ENCODE data around the gene C4B.
"Not testable (repeated sequence)": the region's sequence is repeated elsewhere in the genome, so short reads cannot be mapped to it uniquely, and the experiment has no call there.

The C4B gene

GRCh38 chr6:32014547-32014946 is at the start of gene C4B:
Gene C4B, plus strand, starts transcription at chr6:32014795. Its CDS starts 51 bp downstream, at chr6:32014846.
- DNase-seq, result not testable (repeated sequence)

DNA sequence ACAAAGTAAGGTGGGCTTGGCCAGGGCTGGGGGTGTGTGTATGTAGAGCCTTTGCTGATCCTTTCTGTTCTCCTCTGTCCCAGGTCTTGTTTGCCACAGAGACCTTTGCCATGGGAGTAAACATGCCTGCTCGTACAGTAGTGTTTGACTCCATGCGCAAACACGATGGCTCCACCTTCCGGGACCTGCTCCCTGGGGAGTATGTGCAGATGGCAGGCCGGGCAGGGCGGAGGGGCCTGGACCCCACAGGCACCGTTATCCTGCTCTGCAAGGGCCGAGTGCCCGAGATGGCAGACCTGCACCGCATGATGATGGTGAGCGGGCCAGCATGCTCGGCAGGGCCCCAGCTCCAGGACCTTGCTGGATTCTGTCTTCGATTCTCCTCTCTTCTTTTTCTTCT is 48.9 kb upstream of the C4B start:
- no peak for DNase-seq

DNA sequence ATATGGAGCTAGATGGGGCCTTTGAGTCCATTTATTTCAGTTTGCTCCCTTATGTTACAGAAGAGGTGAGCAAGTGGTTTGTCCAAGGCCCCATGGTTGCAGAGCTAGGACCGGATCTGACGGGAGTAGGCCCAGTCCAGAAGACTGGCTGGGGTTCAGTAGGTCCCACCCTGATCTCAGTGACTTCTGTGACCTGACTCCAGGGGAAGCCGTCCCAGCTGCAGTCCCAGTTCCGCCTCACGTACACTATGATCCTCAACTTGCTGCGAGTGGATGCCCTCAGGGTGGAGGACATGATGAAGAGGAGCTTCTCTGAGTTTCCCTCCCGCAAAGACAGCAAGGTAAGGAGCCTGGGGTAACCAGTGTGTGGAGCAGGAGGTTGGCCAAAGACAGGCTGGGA is 48.1 kb upstream of the C4B start:
- no peak for DNase-seq

DNA sequence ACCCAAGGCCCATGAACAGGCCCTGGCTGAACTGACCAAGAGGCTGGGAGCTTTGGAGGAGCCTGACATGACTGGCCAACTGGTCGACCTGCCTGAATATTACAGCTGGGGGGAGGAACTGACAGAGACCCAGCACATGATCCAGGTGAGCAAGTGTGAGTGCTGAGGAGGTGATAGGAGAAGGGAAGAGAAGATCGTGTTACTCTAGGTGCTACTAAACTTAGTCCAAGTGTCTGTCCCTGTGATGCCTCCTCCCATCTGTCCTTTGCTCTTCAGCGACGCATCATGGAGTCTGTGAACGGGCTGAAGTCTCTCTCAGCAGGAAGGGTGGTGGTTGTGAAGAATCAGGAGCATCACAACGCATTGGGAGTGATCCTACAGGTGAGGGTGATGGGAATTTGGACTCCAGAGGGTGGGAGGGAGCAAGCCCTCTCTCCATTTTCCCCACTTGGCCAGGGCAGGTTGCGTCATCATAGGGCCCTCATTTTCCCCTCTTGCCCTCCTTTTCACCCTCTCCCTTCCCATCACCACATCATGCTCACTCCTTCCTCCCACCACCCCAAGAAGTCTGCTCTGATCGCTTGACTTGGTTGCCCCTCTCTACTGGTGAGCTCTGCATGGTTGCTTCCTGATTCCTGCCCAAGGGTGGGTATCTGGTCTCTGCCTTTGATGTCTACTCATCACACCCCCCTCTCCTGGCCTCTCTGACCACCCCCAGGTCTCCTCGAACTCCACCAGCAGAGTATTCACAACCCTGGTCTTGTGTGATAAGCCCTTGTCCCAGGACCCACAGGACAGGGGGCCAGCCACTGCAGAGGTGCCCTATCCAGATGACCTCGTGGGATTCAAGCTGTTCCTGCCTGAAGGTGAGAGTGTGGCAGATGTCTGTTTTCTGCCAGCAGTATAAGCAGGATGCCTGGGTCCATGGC is 47.3 kb upstream of the C4B start:
- no peak for DNase-seq

GRCh38 chr6:31967926-31968320 is 46.7 kb upstream of the C4B start:
- DNase-seq, result no peak

DNA sequence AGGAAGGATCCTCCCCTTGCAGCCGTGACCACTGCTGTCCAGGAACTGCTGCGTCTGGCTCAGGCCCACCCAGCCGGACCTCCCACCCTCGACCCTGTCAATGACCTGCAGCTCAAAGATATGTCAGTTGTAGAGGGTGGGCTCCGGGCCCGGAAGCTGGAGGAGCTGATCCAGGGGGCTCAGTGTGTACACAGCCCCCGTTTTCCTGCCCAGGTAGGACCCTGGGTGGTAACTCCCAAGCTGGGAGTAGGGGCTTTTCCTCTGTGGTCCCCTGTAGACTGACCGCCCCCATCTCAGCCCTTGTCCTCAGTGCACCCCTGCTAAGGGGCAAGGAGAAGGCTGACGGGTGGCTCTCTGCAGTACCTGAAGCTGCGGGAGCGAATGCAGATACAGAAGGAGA is 46.3 kb upstream of the C4B start:
- no peak for DNase-seq

DNA sequence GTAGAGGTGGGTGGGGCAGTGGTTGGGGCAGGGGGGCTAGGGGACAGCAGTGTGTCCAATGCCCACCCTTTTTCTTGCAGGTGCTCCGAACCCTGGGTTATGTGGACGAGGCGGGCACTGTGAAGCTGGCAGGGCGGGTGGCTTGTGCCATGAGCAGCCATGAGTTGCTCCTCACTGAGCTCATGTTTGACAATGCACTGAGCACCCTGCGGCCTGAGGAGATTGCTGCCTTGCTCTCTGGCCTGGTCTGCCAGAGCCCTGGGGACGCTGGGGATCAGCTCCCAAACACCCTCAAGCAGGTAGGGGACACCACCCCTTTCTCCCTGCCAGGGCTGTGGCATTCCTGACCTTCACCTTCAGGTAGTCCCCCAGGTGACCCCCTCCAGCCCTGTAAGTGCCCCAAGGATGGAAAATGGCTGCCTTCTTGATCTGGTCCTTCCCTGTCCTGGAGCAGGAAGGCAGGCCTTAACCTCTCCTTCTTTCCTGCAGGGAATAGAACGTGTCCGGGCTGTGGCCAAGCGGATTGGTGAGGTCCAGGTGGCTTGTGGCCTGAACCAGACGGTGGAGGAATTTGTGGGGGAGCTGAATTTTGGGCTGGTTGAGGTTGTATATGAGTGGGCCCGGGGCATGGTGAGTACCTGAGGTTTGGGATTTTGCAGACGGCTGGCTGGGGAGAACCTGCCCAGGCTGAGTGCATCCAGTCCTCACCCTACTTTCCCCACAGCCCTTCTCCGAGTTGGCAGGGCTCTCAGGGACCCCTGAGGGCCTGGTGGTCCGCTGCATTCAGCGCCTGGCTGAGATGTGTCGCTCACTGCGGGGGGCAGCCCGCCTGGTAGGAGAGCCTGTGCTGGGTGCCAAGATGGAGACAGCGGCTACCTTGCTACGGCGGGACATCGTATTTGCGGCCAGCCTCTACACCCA is 45.5 kb upstream of the C4B start:
- no peak for DNase-seq

GRCh38 chr6:31969712-31970603 is 44.6 kb upstream of the C4B start:
- DNase-seq, result no peak

GRCh38 chr6:31970604-31971271 is 43.9 kb upstream of the C4B start:
- DNase-seq, result no peak

DNA sequence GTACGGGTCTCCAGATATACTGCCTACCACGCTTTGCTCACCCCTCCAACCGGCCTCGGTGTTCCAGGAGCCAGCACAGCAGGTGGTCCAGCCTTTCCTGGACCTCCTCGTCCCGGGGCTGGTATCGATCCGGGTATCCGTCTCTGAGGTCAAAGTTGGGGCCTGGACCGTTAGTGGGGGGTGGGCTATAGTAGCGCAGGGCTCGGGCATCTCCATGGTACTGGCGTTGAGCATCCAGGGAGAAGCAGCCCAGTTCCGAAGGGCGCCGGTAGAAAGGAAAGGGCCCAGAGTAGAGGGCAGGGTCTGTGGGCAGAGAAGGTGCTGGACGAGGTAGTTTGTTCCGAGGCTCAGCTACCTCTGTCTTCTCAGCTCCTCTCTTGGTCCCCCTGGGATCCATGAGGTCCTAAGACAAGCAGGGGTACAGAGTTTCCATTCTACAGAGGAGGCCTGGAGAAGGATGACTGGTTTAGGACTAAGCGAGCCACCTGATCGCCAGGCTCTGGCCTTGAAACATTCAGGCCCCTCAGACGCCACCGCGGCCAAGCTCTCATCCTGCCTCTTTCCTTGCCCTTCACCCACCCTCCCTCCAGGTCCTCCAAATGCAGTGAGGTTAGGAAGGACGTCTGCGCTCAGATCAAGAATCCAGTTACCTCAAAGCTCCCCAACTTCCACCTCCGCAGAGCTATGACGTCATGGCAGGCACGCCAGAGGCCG is 43.2 kb upstream of the C4B start:
- no peak for DNase-seq

DNA sequence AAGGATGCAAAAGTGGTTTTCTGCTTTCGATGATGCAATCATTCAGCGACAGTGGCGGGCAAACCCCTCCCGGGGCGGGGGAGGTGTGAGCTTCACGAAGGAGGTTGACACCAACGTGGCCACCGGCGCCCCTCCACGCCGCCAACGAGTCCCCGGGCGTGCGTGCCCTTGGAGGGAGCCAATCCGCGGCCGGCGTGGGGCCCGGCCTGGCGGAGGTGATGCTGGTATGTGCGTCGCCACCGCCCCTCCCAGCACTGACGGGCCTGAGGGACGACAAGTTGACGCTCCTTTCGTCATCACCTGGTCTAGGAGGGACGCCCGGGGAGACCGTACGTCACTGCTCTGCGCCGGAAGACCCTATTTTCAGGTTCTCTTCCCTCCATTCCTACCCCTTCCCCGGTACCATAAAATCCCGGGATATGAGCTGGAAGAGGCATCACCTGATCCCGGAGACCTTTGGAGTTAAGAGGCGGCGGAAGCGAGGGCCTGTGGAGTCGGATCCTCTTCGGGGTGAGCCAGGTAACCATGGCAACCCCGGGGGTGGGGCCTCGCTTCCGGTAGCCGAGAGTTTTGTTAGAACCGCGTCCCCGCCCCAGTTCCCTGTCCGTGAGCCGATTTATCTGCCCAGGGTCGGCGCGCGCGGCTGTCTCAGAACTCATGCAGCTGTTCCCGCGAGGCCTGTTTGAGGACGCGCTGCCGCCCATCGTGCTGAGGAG is 42.4 kb upstream of the C4B start, which contains the start of gene DXO:
Gene DXO, minus strand, starts transcription at position 146 of the 716 bp plus-strand sequence. CDS start 463 bp downstream, outside the sequence.
- DNase-seq, result peak; percentile 89 to 99

DNA sequence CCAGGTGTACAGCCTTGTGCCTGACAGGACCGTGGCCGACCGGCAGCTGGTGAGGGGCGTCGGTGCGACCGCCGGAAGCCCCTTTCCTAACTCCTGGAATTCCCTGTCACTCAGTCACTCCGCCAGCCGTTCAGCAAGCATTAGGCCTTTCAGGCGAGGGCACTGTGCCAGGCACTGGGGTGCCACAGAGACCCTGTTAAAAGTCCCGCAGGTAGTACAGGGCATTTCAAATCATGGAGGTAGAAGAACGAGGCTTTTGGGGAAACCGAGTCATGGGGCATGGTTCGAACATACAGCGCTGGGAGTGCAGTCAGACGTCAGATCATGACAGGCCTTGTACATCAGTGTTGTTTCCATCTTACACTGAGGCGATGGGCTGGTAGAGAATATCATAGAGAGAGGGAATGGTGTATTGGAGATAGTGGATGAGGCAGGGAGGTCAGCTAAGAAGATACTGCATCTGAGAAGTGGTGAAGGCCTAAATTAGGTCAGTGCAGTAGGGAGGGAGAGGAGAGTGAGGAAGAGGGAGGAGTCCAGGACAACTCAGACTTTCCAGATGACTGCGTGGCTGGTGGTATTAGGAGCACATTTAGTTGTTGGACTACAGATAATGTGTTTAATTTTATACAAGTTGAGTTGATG is 41.8 kb upstream of the C4B start:
- no peak for DNase-seq

GRCh38 chr6:31976065-31976464 is 38.5 kb upstream of the C4B start:
- not testable (repeated sequence) for DNase-seq

DNA sequence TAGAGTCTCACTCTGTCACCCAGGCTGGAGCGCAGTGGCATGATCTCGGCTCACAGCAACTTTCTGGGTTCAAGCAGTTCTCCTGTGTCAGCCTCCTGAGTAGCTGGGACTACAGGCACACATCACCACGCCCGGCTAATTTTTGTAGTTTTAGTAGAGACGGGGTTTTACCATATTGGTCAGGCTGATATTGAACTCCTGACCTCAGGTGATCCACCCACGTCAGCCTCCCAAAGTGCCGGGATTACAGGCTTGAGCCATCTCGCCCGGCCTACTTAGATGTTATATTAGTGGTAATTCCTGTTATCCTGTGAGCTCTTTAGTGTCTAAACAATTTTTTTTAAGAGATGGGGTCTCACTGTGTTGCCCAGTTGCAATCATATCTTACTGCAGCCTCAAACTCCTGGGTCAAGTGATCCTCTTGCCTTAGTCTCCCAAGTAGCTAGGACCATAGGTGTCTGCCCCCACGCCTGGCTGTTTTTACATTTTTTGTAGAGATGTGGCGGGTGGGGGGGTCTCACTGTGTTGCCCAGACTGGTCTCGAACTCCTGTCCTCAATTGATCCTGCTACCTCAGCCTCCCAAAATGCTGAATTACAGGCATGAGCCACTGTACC is 36.7 kb upstream of the C4B start:
- no peak for DNase-seq

- no peak for DNase-seq
Observed at GRCh38 chr6:31978831-31979230, 35.8 kb upstream of the C4B start.

GRCh38 chr6:31979238-31979898 is 35.2 kb upstream of the C4B start:
- no peak for DNase-seq

- DNase-seq, result not testable (repeated sequence)
Observed at GRCh38 chr6:31980195-31980876, 34.3 kb upstream of the C4B start.

DNA sequence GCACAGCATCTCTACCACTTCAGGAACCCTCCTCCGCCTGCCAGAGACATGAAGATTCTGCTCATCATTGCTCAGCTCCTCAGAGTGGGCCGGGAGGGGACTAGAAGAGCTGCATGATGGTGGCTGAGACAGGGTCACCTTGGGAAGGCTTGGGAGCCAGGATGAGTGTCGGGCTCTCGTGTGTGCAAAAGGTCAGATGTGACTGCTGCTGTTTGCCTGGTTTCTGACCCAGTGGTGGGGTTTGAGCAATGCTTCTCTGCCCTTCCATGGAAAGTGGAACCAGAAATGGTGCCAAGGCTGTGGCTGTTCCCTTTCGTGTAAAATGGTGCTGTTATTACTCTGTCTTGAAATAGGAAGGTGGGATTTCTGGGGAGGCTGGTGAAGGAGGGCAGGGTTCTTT is 33.6 kb upstream of the C4B start:
- DNase-seq, result not testable (repeated sequence)

Measured in bone marrow (tissue), 2 donors.